Kidney (tissue), 14 donors: ENCODE results near the gene CYP1A2. TPM values are rescaled to one million over a fixed set of nuclear protein-coding genes. Genes with fewer than 3 reads are reported as not detected.
A peak's percentile ranks its signal among the peaks of the same experiment; 100 is the strongest.
"Not testable (repeated sequence)": the region's sequence is repeated elsewhere in the genome, so short reads cannot be mapped to it uniquely, and the experiment has no call there.

Source experiments
- DNase-seq, 5 donors: peaks; one replicate each; pipeline ENCODE4 v3.0.0-alpha.2; 2013 to 2020
- FAIRE-seq: peaks from 2 replicates; lab custom pipeline; 2012; peaks lifted over from hg19 to GRCh38; lab: Jason Lieb, UNC
- H3K27ac ChIP-seq, 2 donors: one replicate each; pipeline ENCODE4 v1.7.0; 2013; ENCODE audit warnings: low read depth in 2 of 2, low read length in 2 of 2, inconsistent platforms in 1 of 2
- H3K27me3 ChIP-seq: one replicate; pipeline ENCODE4 v1.7.1; 2013; ENCODE audit warnings: low read length, inconsistent platforms; ENCODE audit not compliant: control insufficient read depth, insufficient read depth
- H3K36me3 ChIP-seq, 3 donors: one replicate each; pipeline versions ENCODE4 v1.7.0 to v1.7.1; 2013; ENCODE audit warnings: low read length in 3 of 3, control low read depth in 1 of 3, inconsistent platforms in 1 of 3; ENCODE audit not compliant: insufficient read depth in 3 of 3, control insufficient read depth in 2 of 3
- H3K4me1 ChIP-seq, 3 donors: one replicate each; pipeline versions ENCODE4 v1.7.0 to v1.7.1; 2013; ENCODE audit warnings: low read length in 3 of 3, inconsistent platforms in 1 of 3, low read depth in 1 of 3; ENCODE audit not compliant: control insufficient read depth in 2 of 3, insufficient read depth in 2 of 3
- H3K4me3 ChIP-seq, 3 donors: one replicate each; pipeline versions ENCODE4 v1.7.0 to v1.8.1; 2013; ENCODE audit warnings: low read length in 3 of 3, control low read depth in 1 of 3, inconsistent platforms in 1 of 3
- H3K9ac ChIP-seq, 3 donors: one replicate each; pipeline versions ENCODE4 v1.7.0 to v1.7.1; 2013; ENCODE audit warnings: low read length in 3 of 3, control low read depth in 1 of 3, inconsistent platforms in 1 of 3
- H3K9me3 ChIP-seq, 3 donors: one replicate each; pipeline versions ENCODE4 v1.7.0 to v1.7.1; 2013; ENCODE audit warnings: low read length in 3 of 3, control low read depth in 1 of 3, inconsistent platforms in 1 of 3; ENCODE audit not compliant: control insufficient read depth in 2 of 3, insufficient read depth in 1 of 3
- CTCF ChIP-seq: IDR thresholded peaks from 3 replicates; pipeline ENCODE4 v1.5.1; 2012; ENCODE audit warnings: mild to moderate bottlenecking, moderate library complexity, borderline replicate concordance; ENCODE audit not compliant: insufficient read depth; ENCODE audit errors: extremely low read depth
- intact Hi-C: fragments of 100-400 bp; cut with DNase I; formaldehyde crosslinking; loops from one replicate; pipeline ENCODE4 v1.11.1; 2022
- polyA plus RNA-seq: library from polyadenylated mRNA; stranded (reverse); fragments of 350-450 nt; fragmentation: Illumina TruSeq; extraction: RNeasy Lipid Tissue Mini Kit (QIAGEN cat#74804); gene quantifications from one replicate; pipeline ENCODE4 v1.2.3, GENCODE V29; 2014; ENCODE audit warnings: low read depth, low replicate concordance; ENCODE audit not compliant: insufficient read depth
- total RNA-seq: library from RNA; stranded (reverse); fragmentation: NEBNext Ultra II Directional; extraction: Animal tissue kit (Norgen Biotek cat#: 25700); gene quantifications from one replicate; pipeline ENCODE4 v1.2.1, GENCODE V29; 2021
- donor health status: control.
- donor health status: control.
- donor health status: control.
- donor health status: control.
- donor health status: control.
- donor health status: DM: yes; HTN: yes; CAD: no.
- donor health status: Normal renal cell carcinoma (clear cell type).

Gene CYP1A2
- total and polyA plus RNA-seq, 2 donors from 2014 or later, result not detected

- H3K4me1 ChIP-seq, result peaks cover 0 to 61% (median 53%) of the 10 kb centered on the region in 3 donors
- no peak overlapping the region for H3K4me3 ChIP-seq
- no peaks in the 10 kb centered on the region for H3K9me3 ChIP-seq
- intact Hi-C loops, result no loop called here
- no peaks in the 10 kb centered on the region for H3K27me3 ChIP-seq
- H3K36me3 ChIP-seq, result no peaks in the 10 kb centered on the region
- FAIRE-seq (no peak), DNase-seq (no peak)
- no peak overlapping the region for H3K27ac ChIP-seq
- TF ChIP-seq CTCF, result no peak
- H3K9ac ChIP-seq, result no peak overlapping the region
Observed at GRCh38 chr15:74784426-74785193, 36.0 kb downstream of the CYP1A2 start.

GRCh38 chr15:74785194-74786032, 36.8 kb downstream of the CYP1A2 start:
- Histone ChIP-seq H3K36me3 (no peaks in the 10 kb centered on the region), H3K4me3 (no peak overlapping the region), H3K27me3 (no peaks in the 10 kb centered on the region), H3K27ac (peak overlapping the region in 1 of 2 donors; percentile 24), H3K9me3 (no peaks in the 10 kb centered on the region), H3K4me1 (peaks cover 0 to 69% (median 61%) of the 10 kb centered on the region in 3 donors), H3K9ac (peak overlapping the region in 1 of 3 donors; percentile 58)
- intact Hi-C loops, result no loop called here
- DNase-seq, result peak in 1 of 5 donors; percentile 62
- no peak for TF ChIP-seq CTCF
- FAIRE-seq, result no peak

GRCh38 chr15:74786081-74786480, 37.4 kb downstream of the CYP1A2 start:
- H3K4me3 ChIP-seq, H3K27me3 ChIP-seq, H3K36me3 ChIP-seq, FAIRE-seq, intact Hi-C loops, H3K9me3 ChIP-seq: not testable (repeated sequence)
- peaks cover 0 to 69% (median 68%) of the 10 kb centered on the region in 3 donors for H3K4me1 ChIP-seq
- DNase-seq, result peak in 1 of 5 donors; percentile 47
- peak overlapping the region in 1 of 3 donors; percentile 4 for H3K9ac ChIP-seq
- H3K27ac ChIP-seq, result peak overlapping the region in 1 of 2 donors; percentile 38

- FAIRE-seq, result no peak
- H3K9ac ChIP-seq, result peak overlapping the region in 1 of 3 donors; percentile 4
- peaks cover 0 to 63% (median 62%) of the 10 kb centered on the region in 3 donors for H3K4me1 ChIP-seq
- H3K9me3 ChIP-seq, result no peaks in the 10 kb centered on the region
- H3K27ac ChIP-seq, result peak overlapping the region in 1 of 2 donors; percentile 38
- H3K27me3 ChIP-seq, result no peaks in the 10 kb centered on the region
- no peak overlapping the region for H3K4me3 ChIP-seq
- no peak for TF ChIP-seq CTCF
- H3K36me3 ChIP-seq, result no peaks in the 10 kb centered on the region
- intact Hi-C loops, result no loop called here
- peak in 1 of 5 donors; percentile 64 for DNase-seq
Observed at GRCh38 chr15:74786551-74787165, 38.0 kb downstream of the CYP1A2 start.
